ENCODE measurements around the gene MAP1LC3C. TPM values are rescaled to one million over a fixed set of nuclear protein-coding genes. Genes with fewer than 3 reads are reported as not detected.

MAP1LC3C gene
- total RNA-seq, 2 donors from 2014 or later, result not detected

- H3K27me3 ChIP-seq, result no peaks in the 10 kb centered on the region
- no peaks in the 10 kb centered on the region for H3K36me3 ChIP-seq
- no peak for TF ChIP-seq CTCF (IDR thresholded peaks at IDR 0.05)
- no peaks in the 10 kb centered on the region for H3K4me1 ChIP-seq
- H3K9me3 ChIP-seq, result no peaks in the 10 kb centered on the region
- no peak overlapping the region for H3K4me3 ChIP-seq
- H3K27ac ChIP-seq, result no peak overlapping the region
- DNase-seq (ENCODE audit: low spot score), result no peak
These were observed 26.1 kb downstream of the MAP1LC3C start for GRCh38 chr1:241972703-241973369.

- H3K4me3 ChIP-seq, result no peak overlapping the region
- H3K27me3 ChIP-seq, result no peaks in the 10 kb centered on the region
- no peaks in the 10 kb centered on the region for H3K36me3 ChIP-seq
- no peak for TF ChIP-seq CTCF (IDR thresholded peaks at IDR 0.05)
- no peak overlapping the region for H3K27ac ChIP-seq
- H3K9me3 ChIP-seq, result no peaks in the 10 kb centered on the region
- DNase-seq (ENCODE audit: low spot score), result no peak
- H3K4me1 ChIP-seq, result no peaks in the 10 kb centered on the region
These were observed 30.3 kb downstream of the MAP1LC3C start for GRCh38 chr1:241968611-241969010.

GRCh38 chr1:241964550-241965282, 34.2 kb downstream of the MAP1LC3C start:
- DNase-seq (ENCODE audit: low spot score), result peak; percentile 59
- TF ChIP-seq CTCF (IDR thresholded peaks at IDR 0.05), result no peak
- H3K27ac ChIP-seq, result no peak overlapping the region
- no peaks in the 10 kb centered on the region for H3K27me3 ChIP-seq
- H3K36me3 ChIP-seq, result no peaks in the 10 kb centered on the region
- H3K4me3 ChIP-seq, result no peak overlapping the region
- H3K9me3 ChIP-seq, result no peaks in the 10 kb centered on the region
- no peaks in the 10 kb centered on the region for H3K4me1 ChIP-seq

GRCh38 chr1:241963722-241964121, 35.2 kb downstream of the MAP1LC3C start:
- no peak for DNase-seq (ENCODE audit: low spot score)
- TF ChIP-seq CTCF (IDR thresholded peaks at IDR 0.05), result no peak
- Histone ChIP-seq H3K4me1 (no peaks in the 10 kb centered on the region), H3K36me3 (no peaks in the 10 kb centered on the region), H3K27me3 (no peaks in the 10 kb centered on the region), H3K9me3 (no peaks in the 10 kb centered on the region), H3K4me3 (no peak overlapping the region), H3K27ac (no peak overlapping the region)

- Histone ChIP-seq H3K36me3 (no peaks in the 10 kb centered on the region), H3K27me3 (no peaks in the 10 kb centered on the region), H3K4me1 (no peaks in the 10 kb centered on the region), H3K4me3 (no peak overlapping the region), H3K27ac (no peak overlapping the region), H3K9me3 (no peaks in the 10 kb centered on the region)
- no peak for TF ChIP-seq CTCF (IDR thresholded peaks at IDR 0.05)
- no peak for DNase-seq (ENCODE audit: low spot score)
These were observed 36.7 kb downstream of the MAP1LC3C start for GRCh38 chr1:241962153-241962552.
